HCT116 (cell line): ENCODE measurements around the gene PRRC2C.

Experiments
- EZH2 ChIP-seq: fragments of 200-600 bp; sonication (generic); IDR thresholded peaks from 2 replicates; pipeline ENCODE4 v1.6.1; 2017; ENCODE audit warnings: antibody characterized with exemption, mixed run types
- POLR2A ChIP-seq: IDR thresholded peaks from 2 replicates; pipeline ENCODE4 v1.7.0; 2011; ENCODE audit warnings: borderline replicate concordance; ENCODE audit not compliant: insufficient read depth, insufficient read length; ENCODE audit errors: extremely low read depth
- POLR2AphosphoS5 ChIP-seq: IDR thresholded peaks from 2 replicates; pipeline ENCODE4 v1.6.1; 2011; ENCODE audit warnings: mild to moderate bottlenecking, low read depth, low read length, moderate library complexity
- SIN3A ChIP-seq: IDR thresholded peaks from 2 replicates; pipeline ENCODE4 v1.6.1; 2012; ENCODE audit warnings: low read depth
- TF ChIP-seq, protein P1 (sequence below), 3 experiments: fragments of 200-600 bp in 1 of 3; sonication (generic) in 1 of 3; IDR thresholded peaks in 2 of 3; conservative IDR thresholded peaks in 1 of 3; 2 replicates each; pipeline ENCODE4 v1.5.1; 2012 to 2017; ENCODE audit warnings: low read depth in 2 of 3, low read length in 2 of 3, antibody characterized with exemption in 1 of 3, borderline replicate concordance in 1 of 3, control low read depth in 1 of 3, mild to moderate bottlenecking in 1 of 3, mixed read lengths in 1 of 3, mixed run types in 1 of 3, moderate library complexity in 1 of 3; ENCODE audit not compliant: insufficient read depth in 1 of 3

GRCh38 chr1:171438441-171438840, 46.9 kb upstream of the PRRC2C start:
- TF ChIP-seq SIN3A: peak; percentile 62
- no peak for TF ChIP-seq POLR2A
- peak; percentile 63 for TF ChIP-seq POLR2AphosphoS5
- TF ChIP-seq, protein P1, sequence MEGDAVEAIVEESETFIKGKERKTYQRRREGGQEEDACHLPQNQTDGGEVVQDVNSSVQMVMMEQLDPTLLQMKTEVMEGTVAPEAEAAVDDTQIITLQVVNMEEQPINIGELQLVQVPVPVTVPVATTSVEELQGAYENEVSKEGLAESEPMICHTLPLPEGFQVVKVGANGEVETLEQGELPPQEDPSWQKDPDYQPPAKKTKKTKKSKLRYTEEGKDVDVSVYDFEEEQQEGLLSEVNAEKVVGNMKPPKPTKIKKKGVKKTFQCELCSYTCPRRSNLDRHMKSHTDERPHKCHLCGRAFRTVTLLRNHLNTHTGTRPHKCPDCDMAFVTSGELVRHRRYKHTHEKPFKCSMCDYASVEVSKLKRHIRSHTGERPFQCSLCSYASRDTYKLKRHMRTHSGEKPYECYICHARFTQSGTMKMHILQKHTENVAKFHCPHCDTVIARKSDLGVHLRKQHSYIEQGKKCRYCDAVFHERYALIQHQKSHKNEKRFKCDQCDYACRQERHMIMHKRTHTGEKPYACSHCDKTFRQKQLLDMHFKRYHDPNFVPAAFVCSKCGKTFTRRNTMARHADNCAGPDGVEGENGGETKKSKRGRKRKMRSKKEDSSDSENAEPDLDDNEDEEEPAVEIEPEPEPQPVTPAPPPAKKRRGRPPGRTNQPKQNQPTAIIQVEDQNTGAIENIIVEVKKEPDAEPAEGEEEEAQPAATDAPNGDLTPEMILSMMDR (IDR thresholded peaks at IDR 0.05 in 2 of 3, conservative IDR thresholded peaks at IDR 0.05 in 1 of 3; ENCODE audit: borderline replicate concordance in 1 of 3, insufficient read depth in 1 of 3, low read depth in 2 of 3, low read length in 2 of 3): no peak
- TF ChIP-seq EZH2: no peak
